EH (cell line): Measurements from ENCODE around the gene TXNRD3.
A peak's percentile ranks its signal among the peaks of the same experiment; 100 is the strongest.
"Not testable (repeated sequence)": the region's sequence is repeated elsewhere in the genome, so short reads cannot be mapped to it uniquely, and the experiment has no call there.

ENCODE experiments used
- DNase-seq: peaks from one replicate; pipeline ENCODE4 v3.0.0-alpha.2; 2015; ENCODE audit warnings: low read depth

Gene TXNRD3

GRCh38 chr3:126595479-126595878 is 59.4 kb downstream of the TXNRD3 start:
- not testable (repeated sequence) for DNase-seq

DNA sequence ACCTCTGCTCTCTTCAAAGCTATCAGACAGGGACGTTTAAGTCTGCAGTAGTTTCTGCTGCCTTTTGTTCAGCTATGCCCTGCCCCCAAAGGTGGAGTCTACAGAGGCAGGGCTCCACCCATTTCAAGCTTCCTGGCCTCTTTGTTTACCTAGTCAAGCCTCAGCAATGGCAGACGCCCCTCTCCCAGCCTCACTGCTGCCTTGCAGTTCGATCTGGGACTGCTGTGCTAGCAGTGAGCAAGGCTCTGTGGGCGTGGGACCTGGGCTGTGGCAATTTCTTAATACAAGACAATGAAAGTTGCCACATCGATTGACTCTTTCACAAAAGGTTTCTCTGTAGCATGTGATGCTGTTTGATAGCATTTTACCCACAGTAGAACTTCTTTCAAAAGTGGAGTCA is 63.4 kb downstream of the TXNRD3 start:
- DNase-seq = not testable (repeated sequence)

- no peak for DNase-seq
Measured at GRCh38 chr3:126582311-126582710, 72.6 kb downstream of the TXNRD3 start.

GRCh38 chr3:126581569-126581968 is 73.4 kb downstream of the TXNRD3 start:
- no peak for DNase-seq

GRCh38 chr3:126580746-126581145 is 74.2 kb downstream of the TXNRD3 start:
- DNase-seq = no peak

DNA sequence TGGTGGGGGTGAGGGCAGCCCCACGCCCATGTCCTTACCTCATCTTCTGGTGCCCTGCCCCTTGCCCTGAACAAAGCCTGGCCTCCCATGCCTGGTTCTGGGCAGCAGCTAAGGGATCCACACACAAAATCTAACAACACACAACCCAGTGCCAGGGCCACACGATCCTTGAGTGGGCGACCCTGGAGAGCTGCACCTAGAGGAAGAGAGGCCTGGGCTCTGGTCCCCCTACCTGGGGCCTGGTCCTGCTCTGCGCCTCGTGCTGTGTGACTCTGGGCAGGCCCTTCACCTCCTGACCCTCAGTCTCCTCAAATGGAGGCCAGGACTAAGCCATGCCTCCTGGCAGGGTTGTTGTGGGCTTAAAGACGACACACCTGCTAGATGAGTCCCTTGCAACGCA is 76.2 kb downstream of the TXNRD3 start:
- no peak for DNase-seq

GRCh38 chr3:126577261-126577660 is 77.7 kb downstream of the TXNRD3 start:
- no peak for DNase-seq

DNA sequence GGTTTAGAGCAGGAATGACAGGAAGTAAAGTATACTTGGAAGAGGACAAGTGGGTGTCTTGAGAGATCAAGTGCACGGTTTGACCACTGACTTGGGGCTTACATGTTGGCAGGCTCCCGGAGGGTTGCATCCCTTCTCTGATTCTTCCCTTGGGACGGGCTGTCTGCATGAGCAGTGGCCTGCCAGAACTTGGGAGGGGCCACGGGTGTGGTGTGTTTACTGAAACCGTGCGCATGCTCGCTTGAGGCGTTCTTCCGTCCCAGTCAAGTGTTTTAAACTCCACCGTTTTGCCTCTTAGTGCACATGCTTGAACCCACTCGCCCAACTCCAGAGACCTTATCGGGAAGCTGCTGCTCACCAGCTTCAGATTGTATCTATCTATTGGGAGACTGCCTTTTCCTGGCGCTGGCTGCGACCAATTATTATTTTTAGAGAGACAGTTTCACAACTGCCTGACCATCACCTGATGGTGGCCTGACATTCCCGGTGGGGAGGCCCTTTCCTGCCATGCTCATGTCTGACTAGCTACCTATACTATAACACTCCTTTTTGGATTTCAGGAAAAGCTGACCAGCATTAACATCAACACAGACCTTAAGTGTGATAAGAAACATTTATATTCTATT is 81.3 kb downstream of the TXNRD3 start:
- no peak for DNase-seq

GRCh38 chr3:126571078-126571477 is 83.8 kb downstream of the TXNRD3 start:
- DNase-seq = no peak

- peak; percentile 9 for DNase-seq
Measured at GRCh38 chr3:126570103-126570541, 84.8 kb downstream of the TXNRD3 start.

DNA sequence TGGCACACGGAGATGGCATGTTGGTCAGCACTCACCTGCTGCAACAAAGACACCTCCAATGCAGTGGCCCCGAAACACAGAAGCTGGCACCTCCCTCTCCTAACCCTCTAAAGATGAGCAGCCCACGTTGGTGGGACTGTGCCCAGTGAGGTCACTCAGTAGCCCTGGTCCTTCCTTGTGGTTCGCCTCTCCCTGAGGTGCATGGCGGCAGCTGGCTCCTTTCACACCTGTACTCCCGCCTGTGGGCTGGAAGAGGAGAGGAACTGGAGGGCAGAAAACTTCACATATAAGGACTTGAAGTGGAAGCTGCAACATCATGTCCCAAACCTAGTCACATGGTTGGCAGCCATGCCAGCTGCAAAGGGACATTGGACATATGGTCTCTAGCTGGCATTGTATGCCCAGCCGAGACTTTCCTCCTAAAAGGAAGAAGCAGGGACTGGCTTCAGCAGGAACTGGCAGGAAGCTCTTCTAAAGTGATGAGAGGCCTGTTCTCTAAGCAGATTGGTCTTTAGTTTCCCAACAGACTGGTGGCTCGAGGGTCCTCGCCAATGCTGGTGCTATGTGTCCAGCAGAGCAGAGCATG is 85.4 kb downstream of the TXNRD3 start:
- no peak for DNase-seq

DNA sequence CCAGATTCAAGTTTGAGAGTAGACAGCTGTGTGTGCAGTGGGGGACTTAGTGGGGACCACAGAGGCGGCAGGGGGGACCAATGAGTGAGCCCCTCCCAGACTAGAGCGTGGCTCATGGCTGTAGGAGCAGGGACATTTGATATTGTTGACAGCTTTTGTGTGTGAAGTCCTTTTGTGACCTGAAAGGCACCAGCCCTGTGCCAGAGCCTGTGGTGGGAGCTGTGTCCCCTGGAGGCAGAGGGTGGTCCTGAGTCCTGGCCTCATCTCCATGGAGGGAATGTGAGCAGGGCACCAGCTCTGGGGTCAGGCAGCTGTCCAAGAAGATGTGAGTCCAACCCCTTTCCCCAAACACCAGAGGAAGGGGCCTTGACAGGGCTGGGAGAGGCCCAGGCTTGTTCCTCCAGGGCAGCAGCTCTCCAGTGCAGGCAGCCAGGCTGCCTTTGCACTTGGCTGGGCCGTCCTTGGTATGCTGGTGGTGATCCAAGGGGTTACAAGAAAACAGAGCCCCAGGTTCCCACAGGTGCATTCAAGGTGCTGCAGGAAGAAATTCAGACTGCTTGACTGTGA is 86.1 kb downstream of the TXNRD3 start:
- DNase-seq = no peak

GRCh38 chr3:126567696-126568438 is 87.1 kb downstream of the TXNRD3 start:
- DNase-seq = peak; percentile 7

DNA sequence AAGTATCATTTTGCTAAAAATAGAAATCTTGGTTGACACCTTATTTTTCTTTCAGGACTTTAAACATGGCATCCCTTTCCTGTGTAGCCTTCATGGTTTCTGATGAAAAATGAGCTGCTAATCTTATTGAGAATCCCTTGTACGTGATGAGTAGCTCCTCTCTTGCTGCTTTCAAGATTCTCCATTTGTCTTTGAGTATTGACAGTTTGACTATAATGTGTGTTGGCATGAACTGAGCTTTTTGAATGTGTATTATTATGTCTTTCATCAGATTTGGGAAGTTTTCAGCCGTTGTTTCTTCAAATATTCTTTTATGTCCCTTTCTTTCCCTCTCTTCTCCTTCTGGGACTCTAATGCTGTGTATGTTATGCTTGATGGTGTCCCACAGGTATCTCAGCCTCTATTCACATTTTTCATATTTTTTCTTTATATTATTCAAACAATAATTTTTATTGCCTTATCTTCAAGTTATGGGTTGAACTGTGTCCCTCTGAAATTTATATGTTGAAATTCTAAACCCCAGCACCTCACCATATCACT is 92.1 kb downstream of the TXNRD3 start:
- DNase-seq = no peak

DNA sequence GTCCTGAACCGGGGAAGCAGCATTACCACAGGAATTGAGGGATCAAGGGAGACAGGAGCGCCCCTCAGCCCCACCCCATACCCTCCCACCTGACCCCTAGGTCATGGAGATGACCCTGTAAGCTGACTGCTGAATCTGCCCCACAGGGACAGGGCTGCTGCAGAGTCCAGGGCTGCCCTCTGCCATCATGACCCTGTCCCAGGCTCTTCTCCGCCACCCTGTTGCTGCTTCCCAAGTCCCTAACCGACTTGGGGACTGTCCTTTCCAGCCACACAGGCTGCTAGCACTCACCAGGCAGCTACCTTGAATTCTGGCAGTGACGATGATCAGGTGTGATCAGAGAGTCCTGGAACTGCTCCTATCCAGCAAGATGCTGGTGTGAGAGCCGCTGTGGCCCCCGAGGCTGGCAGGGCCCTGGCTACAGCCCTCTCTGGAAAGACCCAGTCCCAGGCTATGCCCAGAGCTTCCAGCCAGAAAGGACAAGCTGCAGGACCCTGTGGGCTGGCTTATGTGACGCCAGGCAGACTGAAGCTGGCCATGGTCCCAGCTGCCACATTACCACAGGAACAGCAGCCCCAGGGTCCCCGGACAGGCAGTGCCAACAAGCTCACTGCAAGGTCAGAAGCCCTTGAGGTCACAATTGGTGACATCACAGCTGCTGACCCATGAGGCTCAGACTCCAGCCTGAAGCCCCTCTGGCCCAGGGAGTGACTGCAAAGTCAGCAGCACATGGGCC is 96.4 kb downstream of the TXNRD3 start, which contains the start of gene C3orf22:
Gene C3orf22, minus strand, starts transcription at position 597 of the 736 bp plus-strand sequence. CDS start 5,542 bp downstream, outside the sequence.
- no peak for DNase-seq

- no peak for DNase-seq
Measured at GRCh38 chr3:126557761-126558160, 97.2 kb downstream of the TXNRD3 start.

GRCh38 chr3:126557415-126557745 is 97.5 kb downstream of the TXNRD3 start:
- DNase-seq = no peak
